H9 (cell line): ENCODE results near the gene RAB17. TPM values are rescaled to one million over a fixed set of nuclear protein-coding genes. Genes with fewer than 3 reads are reported as not detected.

Experiments
- DNase-seq: peaks from one replicate; pipeline ENCODE4 v3.0.0-alpha.2; 2017
- H2AFZ ChIP-seq: one replicate; pipeline ENCODE4 v1.6.1; 2013; ENCODE audit warnings: mild to moderate bottlenecking, low read length, control low read depth, moderate library complexity
- H2AK5ac ChIP-seq: 2 replicates; pipeline ENCODE4 v1.6.1; 2013; ENCODE audit warnings: low read length, control low read depth, mixed read lengths; ENCODE audit not compliant: insufficient read length
- H2BK120ac ChIP-seq: one replicate; pipeline ENCODE4 v1.6.1; 2013; ENCODE audit warnings: low read depth, mild to moderate bottlenecking, low read length, control low read depth, inconsistent platforms; ENCODE audit not compliant: poor library complexity, severe bottlenecking
- H2BK12ac ChIP-seq: 2 replicates; pipeline ENCODE4 v1.6.1; 2013; ENCODE audit warnings: low read length, control low read depth, mixed read lengths, low read depth; ENCODE audit not compliant: insufficient read length
- H2BK15ac ChIP-seq: 2 replicates; pipeline ENCODE4 v1.6.1; 2013; ENCODE audit warnings: low read depth, low read length, control low read depth
- H2BK20ac ChIP-seq: one replicate; pipeline ENCODE4 v1.6.1; 2013; ENCODE audit warnings: low read depth, mild to moderate bottlenecking, low read length, control low read depth, inconsistent platforms; ENCODE audit not compliant: poor library complexity, severe bottlenecking
- H2BK5ac ChIP-seq: 2 replicates; pipeline ENCODE4 v1.6.1; 2013; ENCODE audit warnings: low read length, control low read depth, mixed read lengths; ENCODE audit not compliant: insufficient read length
- H3K14ac ChIP-seq: 2 replicates; pipeline ENCODE4 v1.6.1; 2013; ENCODE audit warnings: low read length, control low read depth; ENCODE audit not compliant: insufficient read depth
- H3K18ac ChIP-seq: 2 replicates; pipeline ENCODE4 v1.6.1; 2013; ENCODE audit warnings: low read depth, mild to moderate bottlenecking, mixed read lengths, low read length, control low read depth; ENCODE audit not compliant: insufficient read length
- H3K23ac ChIP-seq: 2 replicates; pipeline ENCODE4 v1.6.1; 2013; ENCODE audit warnings: low read length, control low read depth, mixed read lengths, low read depth; ENCODE audit not compliant: insufficient read length
- H3K23me2 ChIP-seq: 2 replicates; pipeline ENCODE4 v1.6.1; 2013; ENCODE audit warnings: low read depth, mild to moderate bottlenecking, mixed read lengths, low read length, control low read depth; ENCODE audit not compliant: insufficient read length, poor library complexity, severe bottlenecking
- H3K27ac ChIP-seq: 2 replicates; pipeline ENCODE4 v1.5.1; 2013; ENCODE audit warnings: low read length, control low read depth, mixed read lengths, low read depth; ENCODE audit not compliant: insufficient read length
- H3K27me3 ChIP-seq: 2 replicates; pipeline ENCODE4 v1.6.1; 2013; ENCODE audit warnings: low read length, control low read depth, inconsistent platforms; ENCODE audit not compliant: insufficient read depth
- H3K4ac ChIP-seq: 2 replicates; pipeline ENCODE4 v1.6.1; 2013; ENCODE audit warnings: low read depth, mild to moderate bottlenecking, control low read depth, inconsistent platforms, low read length, moderate library complexity
- H3K4me1 ChIP-seq: 2 replicates; pipeline ENCODE4 v1.6.1; 2013; ENCODE audit warnings: low read length, control low read depth, inconsistent platforms; ENCODE audit not compliant: insufficient read depth
- H3K4me2 ChIP-seq: 2 replicates; pipeline ENCODE4 v1.6.1; 2013; ENCODE audit warnings: low read length, control low read depth, mixed read lengths; ENCODE audit not compliant: insufficient read length, insufficient read depth
- H3K56ac ChIP-seq: 2 replicates; pipeline ENCODE4 v1.6.1; 2013; ENCODE audit warnings: low read depth, mild to moderate bottlenecking, mixed read lengths, low read length, control low read depth; ENCODE audit not compliant: insufficient read length
- H3K79me1 ChIP-seq: 2 replicates; pipeline ENCODE4 v1.6.1; 2013; ENCODE audit warnings: low read depth, mild to moderate bottlenecking, moderate library complexity, low read length, control low read depth, inconsistent platforms; ENCODE audit not compliant: insufficient read depth, poor library complexity, severe bottlenecking
- H3K79me2 ChIP-seq: 2 replicates; pipeline ENCODE4 v1.6.1; 2013; ENCODE audit warnings: low read length, control low read depth, inconsistent platforms; ENCODE audit not compliant: insufficient read depth
- H3K9ac ChIP-seq: 2 replicates; pipeline ENCODE4 v1.6.1; 2013; ENCODE audit warnings: low read length, control low read depth, mixed read lengths; ENCODE audit not compliant: insufficient read length; ENCODE audit errors: extremely low read depth
- H3K9me3 ChIP-seq: one replicate; pipeline ENCODE4 v1.6.1; 2013; ENCODE audit warnings: low read depth, low read length, inconsistent platforms; ENCODE audit not compliant: control insufficient read depth
- H3T11ph ChIP-seq: one replicate; pipeline ENCODE4 v1.6.1; 2013; ENCODE audit warnings: mild to moderate bottlenecking, low read length, control low read depth, inconsistent platforms
- H4K20me1 ChIP-seq: one replicate; pipeline ENCODE4 v1.6.1; 2013; ENCODE audit not compliant: control insufficient read depth, insufficient read length, insufficient read depth
- H4K5ac ChIP-seq: 2 replicates; pipeline ENCODE4 v1.6.1; 2013; ENCODE audit warnings: low read depth, mild to moderate bottlenecking, mixed read lengths, low read length, control low read depth; ENCODE audit not compliant: insufficient read length
- H4K8ac ChIP-seq: replicated peaks from 2 replicates; pipeline ENCODE4 v1.6.1; 2013; ENCODE audit warnings: low read length, control low read depth, mixed read lengths, low read depth; ENCODE audit not compliant: insufficient read length
- H4K91ac ChIP-seq: 2 replicates; pipeline ENCODE4 v1.6.1; 2013; ENCODE audit warnings: low read depth, mild to moderate bottlenecking, moderate library complexity, mixed read lengths, low read length, control low read depth; ENCODE audit not compliant: insufficient read length
- H3K27ac Mint-ChIP-seq, 3 experiments: 2 replicates in 2 of 3; 3 replicates in 1 of 3; pipeline ENCODE4 v1.8.0; 2020 to 2021; ENCODE audit warnings: mixed read lengths in 3 of 3, mild to moderate bottlenecking in 1 of 3, moderate library complexity in 1 of 3
- H3K27me3 Mint-ChIP-seq: 2 replicates; pipeline ENCODE4 v1.8.0; 2021; ENCODE audit warnings: low read depth, mild to moderate bottlenecking, moderate library complexity, mixed read lengths
- H3K36me3 Mint-ChIP-seq, 3 experiments: 2 replicates in 2 of 3; 3 replicates in 1 of 3; pipeline ENCODE4 v1.8.0; 2020 to 2021; ENCODE audit warnings: low read depth in 3 of 3, mixed read lengths in 3 of 3; ENCODE audit not compliant: insufficient read depth in 1 of 3
- H3K4me1 Mint-ChIP-seq, 2 experiments: 2 replicates each; pipeline ENCODE4 v1.8.0; 2020; ENCODE audit warnings: mixed read lengths in 2 of 2
- H3K4me3 Mint-ChIP-seq, 2 experiments: 2 replicates in 1 of 2; 3 replicates in 1 of 2; pipeline ENCODE4 v1.8.0; 2020 to 2021; ENCODE audit warnings: mild to moderate bottlenecking in 2 of 2, mixed read lengths in 2 of 2, moderate library complexity in 1 of 2
- H3K9me3 Mint-ChIP-seq, 2 experiments: 2 replicates in 1 of 2; 3 replicates in 1 of 2; pipeline ENCODE4 v1.8.0; 2020; ENCODE audit warnings: mild to moderate bottlenecking in 2 of 2, mixed read lengths in 2 of 2, moderate library complexity in 1 of 2
- CTCF ChIP-seq: fragments of 200-600 bp; sonication (generic); conservative IDR thresholded peaks from 3 replicates; pipeline ENCODE4 v1.8.0; 2021; ENCODE audit warnings: antibody characterized with exemption, mild to moderate bottlenecking
- WGBS: extraction: QIAGEN DNeasy Blood & Tissue Kit; methylation state at CpG from one replicate; pipeline ENCODE4 v1.1.7; 2013; ENCODE audit warnings: missing lambda C conversion rate, low lambda C conversion rate, mixed read lengths; ENCODE audit not compliant: insufficient read length; ENCODE audit errors: extremely low coverage; 5-methylcytosine and 5-hydroxymethylcytosine counted together
- total RNA-seq: library from RNA; stranded (reverse); gene quantifications from 2 replicates; pipeline ENCODE4 v1.2.1, GENCODE V29; 2021

Gene RAB17
- total RNA-seq, 1 experiment from 2014 or later, result 31.9 TPM

- peaks cover 59% of the 10 kb centered on the region in 2 experiments for H3K4me1 Mint-ChIP-seq
- Histone ChIP-seq H3K4me2 (no peak overlapping the region), H2AK5ac (no peak overlapping the region), H3K14ac (no peak overlapping the region), H3K79me2 (no peaks in the 10 kb centered on the region), H4K91ac (no peak overlapping the region), H3K27me3 (no peaks in the 10 kb centered on the region), H3K9ac (no peak overlapping the region), H3K23ac (no peak overlapping the region), H3K23me2 (no peaks in the 10 kb centered on the region), H3K4ac (no peak overlapping the region), H3K9me3 (peaks cover 3% of the 10 kb centered on the region), H3K79me1 (no peaks in the 10 kb centered on the region), H2BK20ac (no peak overlapping the region), H3K56ac (no peak overlapping the region), H3K27ac (no peak overlapping the region), H2BK12ac (no peak overlapping the region), H2BK120ac (no peak overlapping the region), H4K5ac (no peak overlapping the region), H3K4me1 (peaks cover 5% of the 10 kb centered on the region; the same call in 1 of the 2 replicates), H2AFZ (no peak overlapping the region), H4K20me1 (no peaks in the 10 kb centered on the region), H4K8ac (no peak overlapping the region), H2BK5ac (no peak overlapping the region), H2BK15ac (no peak overlapping the region), H3K18ac (no peak overlapping the region), H3T11ph (no peak overlapping the region)
- WGBS, result no CpG with 5 or more reads among the region's 7 CpGs
- H3K27ac Mint-ChIP-seq, result peak overlapping the region in 1 of 3 experiments; percentile 63; a peak in 2 of 7 replicates
- no peak; the same call in 2 of the 3 replicates for TF ChIP-seq CTCF
- peaks cover 23% of the 10 kb centered on the region in 2 experiments for H3K9me3 Mint-ChIP-seq
- no peak overlapping the region for H3K4me3 Mint-ChIP-seq
- peaks cover 15% of the 10 kb centered on the region for H3K27me3 Mint-ChIP-seq
- peaks cover 13 to 19% (median 14%) of the 10 kb centered on the region in 3 experiments for H3K36me3 Mint-ChIP-seq
- DNase-seq, result peak; percentile 30
Observed at GRCh38 chr2:237602409-237602808, 11.9 kb upstream of the RAB17 start.
